Brain pericyte (primary cell): Measurements from ENCODE around the gene CYP1A2.
"Not testable (repeated sequence)": the region's sequence is repeated elsewhere in the genome, so short reads cannot be mapped to it uniquely, and the experiment has no call there.

ENCODE experiments used
- DNase-seq: peaks from one replicate; pipeline ENCODE4 v3.0.0-alpha.2; 2012; ENCODE audit warnings: low read depth, low spot score

CYP1A2 gene

DNA sequence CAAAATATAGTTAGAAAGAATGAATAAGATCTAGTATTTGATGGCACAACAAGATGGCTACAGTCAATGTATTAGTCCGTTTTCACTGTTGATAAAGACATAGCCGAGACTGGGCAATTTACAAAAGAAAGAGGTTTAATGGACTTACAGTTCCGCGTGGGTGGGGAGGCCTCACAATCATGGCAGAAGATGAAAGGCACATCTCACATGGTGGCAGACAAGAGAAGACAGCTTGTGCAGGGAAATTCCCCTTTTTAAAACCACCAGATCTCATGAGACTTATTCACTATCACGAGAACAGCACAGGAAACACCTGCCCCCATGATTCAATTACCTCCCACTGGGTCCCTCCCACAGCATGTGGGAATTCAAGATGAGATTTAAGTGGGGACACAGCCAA is 10.4 kb upstream of the CYP1A2 start:
- DNase-seq = not testable (repeated sequence)

DNA sequence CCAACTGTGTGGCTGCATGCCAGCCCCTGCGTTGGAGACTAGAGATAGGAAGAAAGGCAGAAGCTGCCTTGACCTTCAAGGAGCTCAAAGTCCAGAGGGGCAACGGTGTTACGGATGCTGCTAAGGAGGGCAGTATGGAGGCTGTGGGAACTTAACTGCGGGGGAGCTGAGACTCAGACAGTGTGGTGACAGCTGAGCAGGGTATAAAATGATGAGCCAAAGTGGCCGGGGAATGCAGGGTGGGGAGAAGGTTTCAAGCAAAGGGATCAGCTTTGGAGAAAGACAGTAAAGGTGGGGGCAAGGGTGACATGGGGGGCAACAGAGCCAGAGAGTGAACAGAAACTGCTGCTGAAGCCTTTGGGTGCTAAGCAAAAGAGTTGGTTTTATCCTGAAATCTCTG is 6.2 kb upstream of the CYP1A2 start:
- DNase-seq = no peak

DNA sequence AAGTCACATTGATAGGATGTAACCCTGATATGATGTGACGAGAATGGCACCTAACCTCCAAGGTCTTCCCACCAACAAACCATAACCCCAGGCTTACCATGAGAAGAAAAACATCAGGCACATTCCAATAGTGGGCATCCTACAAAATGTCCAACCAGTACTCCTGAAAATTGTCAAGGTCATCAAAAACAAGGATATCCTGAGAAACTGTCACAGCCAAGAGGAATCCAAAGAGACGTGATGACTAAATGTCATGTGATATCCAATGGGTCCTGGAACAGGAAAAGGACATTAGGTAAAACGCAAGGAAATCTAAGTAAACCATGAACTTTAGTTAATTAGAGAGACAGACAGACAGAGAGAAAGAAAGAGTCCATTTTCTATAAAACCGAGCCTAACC is 2.3 kb upstream of the CYP1A2 start:
- no peak for DNase-seq

DNA sequence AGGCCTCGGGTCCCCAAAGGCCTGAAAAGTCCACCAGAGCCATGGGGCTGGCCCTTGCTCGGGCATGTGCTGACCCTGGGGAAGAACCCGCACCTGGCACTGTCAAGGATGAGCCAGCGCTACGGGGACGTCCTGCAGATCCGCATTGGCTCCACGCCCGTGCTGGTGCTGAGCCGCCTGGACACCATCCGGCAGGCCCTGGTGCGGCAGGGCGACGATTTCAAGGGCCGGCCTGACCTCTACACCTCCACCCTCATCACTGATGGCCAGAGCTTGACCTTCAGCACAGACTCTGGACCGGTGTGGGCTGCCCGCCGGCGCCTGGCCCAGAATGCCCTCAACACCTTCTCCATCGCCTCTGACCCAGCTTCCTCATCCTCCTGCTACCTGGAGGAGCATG is 1.2 kb downstream of the CYP1A2 start:
- DNase-seq = no peak

DNA sequence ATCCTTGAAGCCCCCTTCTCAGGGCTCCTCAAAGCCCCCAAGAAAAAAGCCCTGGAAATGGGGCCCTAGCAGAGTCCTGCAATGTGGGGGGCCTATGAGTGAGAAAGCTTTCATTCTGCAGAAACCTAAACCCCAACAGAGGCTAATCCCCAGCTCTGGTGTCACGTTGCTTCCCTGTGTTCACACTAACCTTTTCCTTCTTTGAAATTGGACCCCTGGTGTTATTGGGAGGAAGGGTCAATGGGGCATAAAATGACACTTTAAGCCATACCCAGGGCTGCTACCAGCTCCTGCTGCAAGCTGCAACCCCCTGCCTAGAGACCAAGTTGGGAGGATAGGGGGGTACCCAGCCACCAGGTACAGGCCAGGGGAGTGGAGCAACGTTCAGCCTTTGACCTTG is 2.1 kb downstream of the CYP1A2 start:
- no peak for DNase-seq

DNA sequence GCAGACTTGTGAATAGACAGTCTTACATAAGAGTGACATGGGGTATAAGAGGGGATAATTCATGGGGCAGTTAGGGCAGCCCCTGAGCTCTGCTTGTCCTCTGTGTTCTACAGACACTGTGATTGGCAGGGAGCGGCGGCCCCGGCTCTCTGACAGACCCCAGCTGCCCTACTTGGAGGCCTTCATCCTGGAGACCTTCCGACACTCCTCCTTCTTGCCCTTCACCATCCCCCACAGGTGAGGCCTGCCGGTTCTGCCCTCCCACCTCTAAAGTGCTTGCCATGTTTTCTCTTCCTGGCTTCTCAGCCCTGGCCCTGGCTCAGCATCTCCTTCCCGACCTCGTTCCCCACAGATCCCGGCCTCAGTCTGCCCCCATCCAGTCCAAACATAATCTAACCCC is 3.4 kb downstream of the CYP1A2 start:
- no peak for DNase-seq

DNA sequence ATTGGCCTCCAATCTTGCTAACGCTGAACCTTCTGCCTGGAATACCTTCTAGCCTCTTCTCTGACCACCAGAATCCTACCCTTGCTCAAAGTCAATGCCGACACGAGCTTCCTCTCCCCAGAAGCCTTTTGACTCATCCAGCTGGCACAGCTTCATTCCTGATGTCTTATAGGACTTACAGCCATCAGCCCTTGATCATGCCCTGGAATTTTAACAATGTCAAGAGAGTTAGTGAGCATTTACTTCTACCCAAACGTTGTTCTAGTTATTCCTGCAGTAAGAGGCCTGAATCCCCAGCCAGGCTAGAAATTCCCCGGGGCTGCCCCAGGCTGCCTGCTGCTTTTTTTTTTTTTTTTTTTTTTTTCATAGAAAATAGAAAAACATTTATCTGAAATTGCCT is 3.9 kb downstream of the CYP1A2 start:
- no peak for DNase-seq

DNA sequence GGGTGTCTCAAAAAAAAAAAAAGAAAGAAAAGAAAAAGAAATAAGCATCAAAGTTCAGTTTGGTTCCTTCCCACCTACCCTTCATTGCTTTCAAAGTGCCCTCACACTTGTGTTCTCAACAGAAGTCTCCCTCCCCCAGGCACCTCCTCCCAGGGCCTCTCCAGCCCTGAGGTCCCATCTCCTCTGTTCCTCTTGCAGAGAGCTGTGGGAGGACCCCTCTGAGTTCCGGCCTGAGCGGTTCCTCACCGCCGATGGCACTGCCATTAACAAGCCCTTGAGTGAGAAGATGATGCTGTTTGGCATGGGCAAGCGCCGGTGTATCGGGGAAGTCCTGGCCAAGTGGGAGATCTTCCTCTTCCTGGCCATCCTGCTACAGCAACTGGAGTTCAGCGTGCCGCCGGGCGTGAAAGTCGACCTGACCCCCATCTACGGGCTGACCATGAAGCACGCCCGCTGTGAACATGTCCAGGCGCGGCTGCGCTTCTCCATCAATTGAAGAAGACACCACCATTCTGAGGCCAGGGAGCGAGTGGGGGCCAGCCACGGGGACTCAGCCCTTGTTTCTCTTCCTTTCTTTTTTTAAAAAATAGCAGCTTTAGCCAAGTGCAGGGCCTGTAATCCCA is 6.1 kb downstream of the CYP1A2 start:
- no peak for DNase-seq

DNA sequence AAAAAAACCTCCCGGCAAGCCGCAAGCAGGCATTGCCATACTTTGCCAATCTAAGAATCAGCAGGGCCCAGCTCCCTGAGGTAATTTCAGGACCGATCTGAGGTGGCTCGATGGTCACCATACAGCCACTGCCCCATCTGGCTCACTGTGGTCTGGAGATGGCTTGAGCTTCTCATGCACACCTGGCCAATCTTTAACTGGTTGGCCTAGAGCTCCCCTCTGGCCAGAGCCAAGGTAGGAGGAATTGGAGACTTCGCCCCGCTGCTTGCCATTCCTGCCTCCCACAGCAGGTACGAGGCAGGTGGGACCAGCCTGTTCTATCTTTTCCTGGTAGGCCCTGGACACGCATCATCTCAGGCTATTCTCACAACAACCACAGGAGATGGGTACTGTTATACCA is 10.1 kb downstream of the CYP1A2 start:
- DNase-seq = no peak

DNA sequence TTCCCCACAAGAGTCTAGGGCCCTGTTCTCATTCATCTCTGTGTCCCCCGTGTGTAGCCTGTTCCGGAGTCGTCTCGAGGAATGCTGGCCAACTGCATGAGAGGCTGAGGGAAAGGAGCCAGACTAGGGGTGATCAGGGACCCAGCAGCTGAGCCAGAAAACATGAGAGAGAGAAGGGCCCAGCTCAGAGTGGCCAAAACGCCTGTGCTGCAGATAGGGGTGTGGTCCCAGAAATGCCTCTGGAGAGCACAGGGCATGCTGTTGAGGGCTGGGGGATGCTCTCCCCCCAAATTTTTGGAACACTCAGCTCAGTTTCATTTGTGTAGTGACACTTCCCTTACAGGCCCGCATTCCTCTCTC is 14.1 kb downstream of the CYP1A2 start:
- no peak for DNase-seq

DNA sequence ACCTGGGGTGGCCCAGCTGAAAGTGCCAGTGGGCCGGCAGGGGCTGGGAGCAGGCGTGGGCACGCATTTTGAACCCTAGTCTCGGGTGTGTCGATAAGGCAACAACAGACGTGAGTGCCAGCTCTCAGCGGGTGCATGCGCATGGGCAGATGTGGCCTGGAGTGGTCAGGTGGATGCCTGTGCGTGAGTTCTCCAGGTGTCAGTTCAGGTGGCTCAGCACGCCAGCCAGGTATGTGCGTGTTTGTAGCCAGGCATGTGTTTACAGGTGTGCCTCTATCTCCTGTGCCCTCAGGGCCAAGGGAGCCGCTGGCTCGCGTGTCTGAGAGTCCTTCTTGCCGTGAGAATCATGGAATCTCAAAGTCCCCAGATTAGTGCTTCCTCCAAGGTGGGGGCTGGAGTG is 14.8 kb downstream of the CYP1A2 start:
- DNase-seq = no peak

DNA sequence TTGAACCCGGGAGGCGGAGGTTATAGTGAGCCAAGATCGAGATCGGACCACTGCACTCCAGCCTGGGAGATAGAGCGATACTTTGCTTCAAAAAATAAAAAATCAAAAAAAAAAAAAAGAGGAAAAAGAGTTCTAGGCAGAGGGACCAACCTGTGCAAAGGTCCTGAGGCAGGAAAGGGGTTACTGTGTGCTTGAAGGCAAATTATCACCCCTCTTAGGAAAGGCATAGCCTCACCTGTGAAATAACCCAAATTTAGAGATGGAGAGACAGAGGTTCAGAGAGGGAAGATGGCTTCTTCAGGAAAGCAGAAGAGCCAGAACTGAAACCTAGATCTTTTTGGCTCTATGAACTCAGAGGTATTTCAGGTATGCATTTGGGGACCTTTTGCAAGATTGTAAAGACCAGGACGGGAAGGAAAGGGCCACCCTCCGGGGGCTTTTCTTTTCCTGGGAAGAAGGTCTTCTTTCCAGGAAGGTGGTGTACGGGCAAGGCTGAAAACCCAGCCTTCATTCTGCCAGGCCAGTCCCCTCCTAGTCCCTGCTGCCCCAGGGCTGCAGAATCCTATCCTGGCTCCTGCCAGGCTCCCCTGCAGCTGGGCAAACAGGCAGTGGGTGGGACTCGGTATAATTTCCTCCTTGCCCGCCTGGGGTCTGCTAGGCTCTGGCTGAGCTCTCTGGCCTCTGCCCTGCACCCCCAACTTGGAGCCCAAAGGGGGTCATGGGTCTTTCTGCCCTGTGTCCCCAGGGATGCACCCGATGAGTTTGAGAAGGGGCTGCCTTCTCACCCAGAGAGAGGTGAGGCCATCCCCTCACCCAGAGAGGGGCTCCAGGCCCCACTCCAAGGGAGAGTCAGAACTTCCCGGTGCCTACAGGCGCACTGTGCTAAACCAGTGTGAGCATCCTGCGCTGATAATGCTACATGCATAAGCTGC is 18.8 kb downstream of the CYP1A2 start:
- no peak for DNase-seq

DNA sequence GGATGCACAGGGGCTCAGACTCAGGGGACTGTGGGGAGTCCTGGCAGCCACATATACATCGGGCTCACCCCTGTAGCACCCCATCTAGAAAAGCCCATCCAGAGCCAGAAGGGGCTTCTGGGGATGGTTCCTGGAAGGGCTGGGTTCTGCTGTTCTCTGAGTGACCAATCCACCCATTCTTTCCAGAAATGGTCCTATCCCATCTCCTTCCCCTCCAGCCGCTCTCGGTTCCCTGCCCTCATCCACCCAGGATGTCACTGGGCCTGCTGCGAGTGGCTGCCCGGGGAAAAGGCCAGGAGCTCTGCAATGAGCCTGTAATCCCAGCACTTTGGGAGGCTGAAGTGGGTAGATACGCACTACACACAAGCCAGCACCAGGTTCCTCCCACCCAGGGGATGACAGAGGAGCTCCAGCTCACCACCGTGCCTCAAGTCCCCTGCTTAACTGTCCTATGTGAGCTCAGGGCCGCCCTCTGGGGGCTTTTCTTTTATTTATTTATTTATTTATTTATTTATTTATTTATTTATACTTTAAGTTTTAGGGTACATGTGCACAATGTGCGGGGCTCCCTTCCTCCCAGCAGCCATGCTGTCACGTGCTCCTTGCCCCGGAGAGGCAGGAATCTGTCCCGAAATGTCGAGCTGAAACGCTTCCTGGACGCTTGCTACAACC is 19.6 kb downstream of the CYP1A2 start:
- no peak for DNase-seq

DNA sequence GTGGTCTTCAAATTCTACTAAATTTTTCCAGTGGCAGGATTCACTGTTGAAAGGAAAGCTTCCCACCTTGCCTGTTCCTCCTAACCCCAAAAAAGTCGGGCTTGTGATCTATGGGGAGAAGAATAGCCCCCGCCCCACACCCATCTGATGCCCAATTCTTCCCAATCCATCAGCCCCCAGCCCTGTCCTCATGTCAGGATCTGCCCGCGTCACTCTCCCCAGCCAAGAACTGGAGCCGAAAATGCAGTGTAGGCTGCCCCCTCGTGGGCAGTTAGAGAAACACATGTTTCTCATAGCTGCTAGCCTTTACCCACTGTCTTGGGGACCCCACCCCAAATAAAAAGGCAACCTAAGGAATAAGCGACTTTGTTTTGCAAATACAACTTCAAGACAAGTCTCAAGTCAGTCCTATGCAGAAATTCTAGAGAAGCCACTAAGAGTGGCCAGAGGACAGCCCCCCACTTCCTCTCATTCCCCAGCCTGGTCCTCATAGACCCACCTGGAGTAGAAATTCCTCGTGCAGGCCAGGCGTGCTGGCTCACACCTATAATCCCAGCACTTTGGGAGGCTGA is 20.2 kb downstream of the CYP1A2 start:
- no peak for DNase-seq

DNA sequence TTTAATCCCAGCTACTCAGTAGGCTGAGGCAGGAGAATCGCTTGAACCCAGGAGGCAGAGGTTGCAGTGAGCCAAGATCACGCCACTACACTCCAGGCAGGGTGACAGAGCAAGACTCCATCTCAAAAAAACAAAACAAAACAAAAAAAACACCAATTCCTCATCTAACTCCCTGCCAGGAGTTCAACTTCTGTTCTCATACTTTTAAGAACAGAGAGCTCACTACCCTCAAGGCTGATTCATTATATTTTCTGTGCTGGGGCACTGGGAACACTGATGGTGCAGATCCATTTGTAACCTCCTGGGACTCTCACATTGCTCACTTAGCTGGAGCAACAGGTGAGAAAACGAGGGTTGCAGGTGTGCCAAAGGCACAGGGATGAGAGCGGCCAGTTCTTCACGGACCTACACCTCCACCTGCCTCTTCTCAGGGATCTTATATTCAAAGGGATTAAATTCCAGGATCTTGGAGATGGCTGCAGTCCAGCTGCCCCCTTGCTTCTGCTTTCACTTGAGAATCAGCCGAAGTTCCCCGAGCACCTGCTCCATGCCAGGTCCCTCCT is 20.9 kb downstream of the CYP1A2 start:
- DNase-seq = no peak

DNA sequence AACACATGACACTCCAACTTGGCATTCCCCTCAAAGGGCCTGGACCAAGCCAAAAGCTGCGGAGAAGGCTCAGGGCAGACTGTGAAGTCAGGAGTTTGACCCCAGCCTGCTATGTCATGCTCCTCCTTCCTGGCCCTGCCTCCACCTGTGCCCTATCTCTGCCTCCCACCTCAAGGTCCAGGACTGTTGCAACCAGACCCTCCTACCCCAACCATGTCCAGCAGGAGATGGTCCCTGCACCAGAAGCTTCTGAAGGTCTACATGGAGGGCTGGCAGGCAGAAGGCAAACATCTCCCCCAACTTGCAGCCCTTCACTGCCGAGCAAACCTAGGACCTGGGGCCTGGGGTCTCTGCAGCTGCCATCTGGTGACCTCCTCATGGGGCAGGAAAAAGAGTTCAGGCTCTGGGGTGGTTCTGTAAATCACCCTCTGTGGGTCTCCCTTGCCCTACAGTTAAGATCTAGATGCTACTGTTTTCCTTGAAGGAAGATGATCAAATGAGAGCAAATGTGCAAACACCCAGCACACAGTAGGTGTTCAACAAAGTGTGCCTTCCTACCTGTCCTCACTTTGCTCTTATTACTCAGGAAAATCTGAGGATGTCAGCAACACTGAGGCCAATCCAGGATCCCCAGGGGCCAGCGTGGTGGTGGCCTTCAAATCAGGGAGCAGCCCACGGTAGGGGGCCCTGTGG is 21.7 kb downstream of the CYP1A2 start:
- no peak for DNase-seq

DNA sequence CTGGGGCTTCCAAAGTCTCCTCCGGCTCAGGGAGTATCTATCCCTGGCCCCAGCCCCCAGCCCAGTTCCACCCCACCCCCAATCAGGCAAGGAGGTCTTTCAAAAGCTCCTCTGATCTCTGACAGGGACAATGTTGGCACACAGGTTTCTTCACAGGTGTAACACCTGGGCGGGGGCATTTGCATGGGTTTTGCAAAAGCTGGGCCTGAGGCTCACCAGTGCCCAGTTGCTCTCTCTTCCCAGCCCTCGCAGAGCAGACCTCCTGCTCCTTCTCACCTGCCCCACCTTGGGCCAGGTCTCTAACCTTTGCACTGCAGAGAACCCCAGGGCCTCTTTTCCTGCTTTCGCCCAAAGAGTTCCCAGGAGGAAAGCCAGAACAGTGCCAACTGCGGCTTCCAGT is 24.7 kb downstream of the CYP1A2 start:
- no peak for DNase-seq

DNA sequence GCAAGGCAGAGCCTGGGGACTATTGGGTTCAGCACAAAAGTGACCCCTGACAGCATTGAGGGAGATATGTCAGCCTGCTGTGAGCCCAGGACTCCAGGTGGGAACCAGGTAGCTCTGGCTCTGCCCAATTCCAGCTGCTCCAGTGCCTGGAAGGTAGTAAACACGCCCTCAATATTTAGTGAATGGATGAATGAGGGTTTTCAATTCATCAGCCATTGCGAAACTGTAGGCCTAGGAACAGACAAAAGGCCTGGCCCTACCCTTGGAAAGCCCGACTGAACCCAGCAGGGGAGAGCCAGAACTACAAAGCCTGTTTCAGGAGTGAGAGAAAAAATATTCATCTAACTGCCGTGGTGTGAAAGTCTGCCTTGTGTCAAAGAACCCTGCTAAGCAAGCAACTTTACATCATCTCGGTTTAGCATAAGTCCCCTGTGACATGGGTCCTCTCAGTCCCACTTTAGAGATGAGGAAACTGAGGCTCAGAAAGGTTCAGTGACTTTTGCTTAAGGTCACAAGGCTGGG is 25.1 kb downstream of the CYP1A2 start:
- no peak for DNase-seq

DNA sequence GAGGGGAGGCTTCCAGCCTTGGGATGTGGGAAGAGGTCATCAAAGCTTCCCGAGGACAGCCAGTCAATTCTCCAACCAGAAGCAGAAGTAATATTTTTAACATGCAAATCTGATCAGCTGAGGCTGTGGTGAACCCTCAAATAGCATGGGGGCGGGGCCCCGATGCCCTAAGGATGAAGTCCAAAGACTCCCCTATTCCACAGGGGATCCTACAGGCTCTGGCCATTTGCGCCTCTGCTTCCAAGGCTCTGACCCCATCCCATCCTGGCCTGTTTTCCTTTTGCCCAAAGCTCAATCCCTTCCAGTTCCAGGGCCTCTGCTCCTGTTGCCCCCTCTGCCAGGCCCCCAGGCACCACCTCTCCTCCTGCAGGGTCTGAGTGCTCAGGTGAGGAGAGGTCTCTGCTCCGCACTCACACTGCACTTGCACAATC is 26.5 kb downstream of the CYP1A2 start:
- DNase-seq = no peak

DNA sequence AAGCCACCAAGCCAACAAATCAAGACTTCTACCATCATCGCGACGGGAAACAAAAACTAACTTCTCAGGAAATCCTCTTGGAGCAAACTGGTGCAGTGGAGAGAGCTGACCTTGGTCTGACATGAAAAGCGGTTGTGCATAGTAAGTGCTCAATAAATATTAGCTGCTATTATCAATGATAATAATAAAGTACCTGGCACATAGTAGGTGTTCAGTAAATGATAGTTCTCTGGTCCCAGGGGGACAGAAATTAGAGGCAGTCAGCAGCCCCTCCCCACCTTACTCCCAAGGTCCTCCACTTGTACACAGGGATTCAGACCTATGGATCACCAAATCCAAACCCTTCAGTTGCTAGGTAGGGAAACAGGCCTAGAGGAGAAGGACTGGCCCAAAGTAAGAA is 27.2 kb downstream of the CYP1A2 start:
- no peak for DNase-seq
